ENCODE measurements around the gene TTC13. TPM values are rescaled to one million over a fixed set of nuclear protein-coding genes. Genes with fewer than 3 reads are reported as not detected.

Gene TTC13
- total RNA-seq, 1 experiment from 2014 or later = 30.1 TPM

GRCh38 chr1:231000639-231001038 is 22.0 kb upstream of the TTC13 start:
- intact Hi-C loops (cut with micrococcal nuclease; ENCODE audit: unreplicated experiment) = no loop called here
- H3K36me3 ChIP-seq (ENCODE audit: insufficient read depth, low read length, poor library complexity, severe bottlenecking) = peaks cover 47% of the 10 kb centered on the region
- no peaks in the 10 kb centered on the region for H3K4me1 ChIP-seq (ENCODE audit: insufficient read depth, low read length, poor library complexity, severe bottlenecking)
- no peak overlapping the region for H3K4me3 ChIP-seq (ENCODE audit: low read depth, low read length, poor library complexity, severe bottlenecking)
- ChIA-PET CTCF (no interaction called here), POLR2A (ENCODE audit: low non-redundant PET) (no interaction called here)
- no peak overlapping the region for H3K27ac ChIP-seq (ENCODE audit: low read depth, low read length, poor library complexity, severe bottlenecking)
- peaks cover 12% of the 10 kb centered on the region for H3K9me3 ChIP-seq (ENCODE audit: low read depth, low read length, poor library complexity, severe bottlenecking)
- H3K27me3 ChIP-seq (replicated peaks; ENCODE audit: insufficient read depth, low read depth, low read length, poor library complexity) = no peaks in the 10 kb centered on the region
- DNase-seq (ENCODE audit: low spot score) = no peak
- TF ChIP-seq EZH2 (IDR thresholded peaks at IDR 0.05; ENCODE audit: borderline replicate concordance, low read depth, low read length, poor library complexity, severe bottlenecking) (no peak), CTCF (conservative IDR thresholded peaks at IDR 0.05; ENCODE audit: low read depth, low read length) (no peak)
- BruUV-seq (replicated peaks) = no TSS peak

- no peaks in the 10 kb centered on the region for H3K27me3 ChIP-seq (replicated peaks; ENCODE audit: insufficient read depth, low read depth, low read length, poor library complexity)
- peaks cover 49% of the 10 kb centered on the region for H3K36me3 ChIP-seq (ENCODE audit: insufficient read depth, low read length, poor library complexity, severe bottlenecking)
- H3K9me3 ChIP-seq (ENCODE audit: low read depth, low read length, poor library complexity, severe bottlenecking) = peaks cover 10% of the 10 kb centered on the region
- ChIA-PET CTCF (no interaction called here), POLR2A (ENCODE audit: low non-redundant PET) (no interaction called here)
- TF ChIP-seq EZH2 (IDR thresholded peaks at IDR 0.05; ENCODE audit: borderline replicate concordance, low read depth, low read length, poor library complexity, severe bottlenecking) = no peak
- TF ChIP-seq CTCF (conservative IDR thresholded peaks at IDR 0.05; ENCODE audit: low read depth, low read length) = no peak
- no peak overlapping the region for H3K4me3 ChIP-seq (ENCODE audit: low read depth, low read length, poor library complexity, severe bottlenecking)
- H3K27ac ChIP-seq (ENCODE audit: low read depth, low read length, poor library complexity, severe bottlenecking) = no peak overlapping the region
- intact Hi-C loops (cut with micrococcal nuclease; ENCODE audit: unreplicated experiment) = no loop called here
- no peak for DNase-seq (ENCODE audit: low spot score)
- H3K4me1 ChIP-seq (ENCODE audit: insufficient read depth, low read length, poor library complexity, severe bottlenecking) = no peaks in the 10 kb centered on the region
- BruUV-seq (replicated peaks) = no TSS peak
Observed at GRCh38 chr1:231000201-231000600, 21.5 kb upstream of the TTC13 start.

- Histone ChIP-seq H3K4me3 (ENCODE audit: low read depth, low read length, poor library complexity, severe bottlenecking) (no peak overlapping the region), H3K27me3 (replicated peaks; ENCODE audit: insufficient read depth, low read depth, low read length, poor library complexity) (no peaks in the 10 kb centered on the region), H3K4me1 (ENCODE audit: insufficient read depth, low read length, poor library complexity, severe bottlenecking) (peaks cover 5% of the 10 kb centered on the region), H3K27ac (ENCODE audit: low read depth, low read length, poor library complexity, severe bottlenecking) (no peak overlapping the region), H3K9me3 (ENCODE audit: low read depth, low read length, poor library complexity, severe bottlenecking) (no peaks in the 10 kb centered on the region), H3K36me3 (ENCODE audit: insufficient read depth, low read length, poor library complexity, severe bottlenecking) (peaks cover 41% of the 10 kb centered on the region)
- ChIA-PET CTCF (no interaction called here), POLR2A (ENCODE audit: low non-redundant PET) (no interaction called here)
- TF ChIP-seq EZH2 (IDR thresholded peaks at IDR 0.05; ENCODE audit: borderline replicate concordance, low read depth, low read length, poor library complexity, severe bottlenecking) (no peak), CTCF (conservative IDR thresholded peaks at IDR 0.05; ENCODE audit: low read depth, low read length) (no peak)
- intact Hi-C loops (cut with micrococcal nuclease; ENCODE audit: unreplicated experiment) = no loop called here
- no TSS peak for BruUV-seq (replicated peaks)
- DNase-seq (ENCODE audit: low spot score) = no peak
Observed at GRCh38 chr1:230994860-230995259, 16.2 kb upstream of the TTC13 start.
